ES-I3 (cell line): ENCODE measurements around the gene AKT3.

ENCODE experiments used
- H3K36me3 ChIP-seq: 2 replicates; pipeline ENCODE4 v1.6.1; 2013; ENCODE audit warnings: mild to moderate bottlenecking, low read length, control low read depth, moderate library complexity; ENCODE audit not compliant: insufficient read depth
- H3K4me1 ChIP-seq: 2 replicates; pipeline ENCODE4 v1.6.1; 2013; ENCODE audit warnings: mild to moderate bottlenecking, control low read depth, low read length; ENCODE audit not compliant: insufficient read depth
- H3K9ac ChIP-seq: 2 replicates; pipeline ENCODE4 v1.6.1; 2013; ENCODE audit warnings: low read depth, mild to moderate bottlenecking, low read length, moderate library complexity
- H3K9me3 ChIP-seq: 2 replicates; pipeline ENCODE4 v1.6.1; 2013; ENCODE audit warnings: mild to moderate bottlenecking, low read length, moderate library complexity; ENCODE audit not compliant: control insufficient read depth, insufficient read depth

Gene AKT3

GRCh38 chr1:243562473-243562872 is 287.6 kb downstream of the AKT3 start:
- H3K36me3 ChIP-seq: no peaks in the 10 kb centered on the region; the same call in 1 of the 2 replicates
- H3K4me1 ChIP-seq: peaks cover 9% of the 10 kb centered on the region; the same call in 1 of the 2 replicates
- H3K9ac ChIP-seq: no peak overlapping the region
- no peaks in the 10 kb centered on the region for H3K9me3 ChIP-seq

- H3K9ac ChIP-seq: no peak overlapping the region
- H3K4me1 ChIP-seq: peaks cover 9% of the 10 kb centered on the region; the same call in 1 of the 2 replicates
- H3K36me3 ChIP-seq: no peaks in the 10 kb centered on the region; the same call in 1 of the 2 replicates
- H3K9me3 ChIP-seq: no peaks in the 10 kb centered on the region
Observed at GRCh38 chr1:243561588-243562319, 288.3 kb downstream of the AKT3 start.

GRCh38 chr1:243559575-243560162 is 290.4 kb downstream of the AKT3 start:
- no peaks in the 10 kb centered on the region for H3K9me3 ChIP-seq
- H3K9ac ChIP-seq: no peak overlapping the region
- H3K36me3 ChIP-seq: no peaks in the 10 kb centered on the region; the same call in 1 of the 2 replicates
- H3K4me1 ChIP-seq: peaks cover 9% of the 10 kb centered on the region; the same call in 1 of the 2 replicates

GRCh38 chr1:243558576-243558975 is 291.5 kb downstream of the AKT3 start:
- no peak overlapping the region for H3K9ac ChIP-seq
- H3K9me3 ChIP-seq: no peaks in the 10 kb centered on the region
- H3K4me1 ChIP-seq: peaks cover 9% of the 10 kb centered on the region; the same call in 1 of the 2 replicates
- H3K36me3 ChIP-seq: no peaks in the 10 kb centered on the region; the same call in 1 of the 2 replicates

GRCh38 chr1:243557866-243558265 is 292.2 kb downstream of the AKT3 start:
- H3K9me3 ChIP-seq: no peaks in the 10 kb centered on the region
- H3K36me3 ChIP-seq: no peaks in the 10 kb centered on the region
- H3K9ac ChIP-seq: no peak overlapping the region
- peaks cover 9% of the 10 kb centered on the region; the same call in 1 of the 2 replicates for H3K4me1 ChIP-seq

GRCh38 chr1:243554686-243555085 is 295.4 kb downstream of the AKT3 start:
- Histone ChIP-seq H3K4me1 (peaks cover 5% of the 10 kb centered on the region; the same call in 1 of the 2 replicates), H3K9me3 (no peaks in the 10 kb centered on the region), H3K36me3 (no peaks in the 10 kb centered on the region), H3K9ac (no peak overlapping the region)

GRCh38 chr1:243553090-243553489 is 297.0 kb downstream of the AKT3 start:
- H3K9me3 ChIP-seq: no peaks in the 10 kb centered on the region
- no peaks in the 10 kb centered on the region for H3K36me3 ChIP-seq

GRCh38 chr1:243550276-243550675 is 299.8 kb downstream of the AKT3 start:
- no peaks in the 10 kb centered on the region for H3K36me3 ChIP-seq
- H3K4me1 ChIP-seq: no peaks in the 10 kb centered on the region; the same call in 1 of the 2 replicates
- no peak overlapping the region for H3K9ac ChIP-seq
- no peaks in the 10 kb centered on the region for H3K9me3 ChIP-seq

More at GRCh38 chr1:243553090-243553489, 297.0 kb downstream of the AKT3 start:
- Histone ChIP-seq H3K4me1 (no peaks in the 10 kb centered on the region; the same call in 1 of the 2 replicates), H3K9ac (no peak overlapping the region)

GRCh38 chr1:243549791-243550190 is 300.3 kb downstream of the AKT3 start:
- Histone ChIP-seq H3K4me1 (no peaks in the 10 kb centered on the region; the same call in 1 of the 2 replicates), H3K36me3 (no peaks in the 10 kb centered on the region), H3K9me3 (no peaks in the 10 kb centered on the region), H3K9ac (no peak overlapping the region)

GRCh38 chr1:243549108-243549507 is 300.9 kb downstream of the AKT3 start:
- Histone ChIP-seq H3K9me3 (no peaks in the 10 kb centered on the region), H3K4me1 (no peaks in the 10 kb centered on the region; the same call in 1 of the 2 replicates), H3K36me3 (no peaks in the 10 kb centered on the region), H3K9ac (no peak overlapping the region)

- Histone ChIP-seq H3K9me3 (no peaks in the 10 kb centered on the region), H3K36me3 (no peaks in the 10 kb centered on the region)
Observed at GRCh38 chr1:243548516-243548915, 301.5 kb downstream of the AKT3 start.

GRCh38 chr1:243547891-243548290 is 302.2 kb downstream of the AKT3 start:
- Histone ChIP-seq H3K9ac (no peak overlapping the region), H3K36me3 (no peaks in the 10 kb centered on the region), H3K9me3 (no peaks in the 10 kb centered on the region), H3K4me1 (no peaks in the 10 kb centered on the region; the same call in 1 of the 2 replicates)

More at GRCh38 chr1:243548516-243548915, 301.5 kb downstream of the AKT3 start:
- H3K9ac ChIP-seq: no peak overlapping the region
- H3K4me1 ChIP-seq: no peaks in the 10 kb centered on the region; the same call in 1 of the 2 replicates

GRCh38 chr1:243546457-243546856 is 303.6 kb downstream of the AKT3 start:
- Histone ChIP-seq H3K9ac (no peak overlapping the region), H3K9me3 (no peaks in the 10 kb centered on the region), H3K36me3 (no peaks in the 10 kb centered on the region), H3K4me1 (no peaks in the 10 kb centered on the region; the same call in 1 of the 2 replicates)

- H3K4me1 ChIP-seq: no peaks in the 10 kb centered on the region
- no peaks in the 10 kb centered on the region for H3K9me3 ChIP-seq
- no peak overlapping the region for H3K9ac ChIP-seq
- no peaks in the 10 kb centered on the region for H3K36me3 ChIP-seq
Observed at GRCh38 chr1:243543501-243543900, 306.5 kb downstream of the AKT3 start.
